Measurements from ENCODE around the gene DHRS7B.

GRCh38 chr17:21149621-21150020 lies 22.9 kb downstream of the DHRS7B start:
- no peak for TF ChIP-seq CTCF (IDR thresholded peaks at IDR 0.05 in 8 of 11, conservative IDR thresholded peaks at IDR 0.05 in 3 of 11)
- no peak for TF ChIP-seq POLR2A (IDR thresholded peaks at IDR 0.05)
- TF ChIP-seq POLR2AphosphoS5 (IDR thresholded peaks at IDR 0.05) = no peak

Data from spleen (tissue), 7 donors.